GM21367 (cell line): Measurements from ENCODE around the gene C6orf118.

Source experiments
- ATAC-seq: cut with Tn5 transposase; IDR thresholded peaks from one replicate; pipeline ENCODE4 v1.9.1; 2021; ENCODE audit not compliant: unreplicated experiment

The C6orf118 gene

DNA sequence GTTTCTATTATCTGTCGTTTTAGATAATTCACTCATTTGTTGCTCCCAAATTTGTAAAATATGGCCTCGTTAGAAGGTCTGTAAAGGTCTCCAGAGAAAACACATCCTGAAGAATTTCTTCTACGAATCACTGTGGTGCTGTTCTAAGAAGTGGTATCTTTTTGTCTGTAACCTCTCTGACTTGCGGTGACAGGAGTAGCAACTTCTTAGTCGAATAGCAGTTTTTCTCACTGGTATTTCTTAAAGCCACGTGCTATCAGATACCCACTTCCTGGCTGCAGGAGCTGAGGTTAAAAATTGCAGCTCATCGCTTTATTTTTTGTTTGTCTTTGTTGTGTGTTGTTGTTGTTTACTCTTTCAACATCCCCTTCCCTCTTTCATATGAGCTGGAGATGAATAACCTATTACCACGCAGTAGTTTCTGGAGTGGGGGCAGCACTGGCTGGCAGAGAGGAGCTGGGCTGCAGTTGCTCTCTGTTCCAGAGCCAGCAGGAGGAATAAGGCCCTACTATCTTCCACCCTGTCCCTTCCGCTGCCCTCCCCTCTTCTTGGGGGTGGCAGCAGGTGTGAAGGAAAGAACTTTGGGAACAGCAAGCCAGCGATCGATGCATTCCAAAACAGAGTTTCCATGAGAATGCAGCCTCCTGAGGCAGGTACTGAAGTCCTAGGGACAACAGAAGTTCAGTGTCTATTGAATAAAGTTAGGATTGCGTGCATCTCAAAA is 64.7 kb downstream of the C6orf118 start:
- no peak for ATAC-seq

DNA sequence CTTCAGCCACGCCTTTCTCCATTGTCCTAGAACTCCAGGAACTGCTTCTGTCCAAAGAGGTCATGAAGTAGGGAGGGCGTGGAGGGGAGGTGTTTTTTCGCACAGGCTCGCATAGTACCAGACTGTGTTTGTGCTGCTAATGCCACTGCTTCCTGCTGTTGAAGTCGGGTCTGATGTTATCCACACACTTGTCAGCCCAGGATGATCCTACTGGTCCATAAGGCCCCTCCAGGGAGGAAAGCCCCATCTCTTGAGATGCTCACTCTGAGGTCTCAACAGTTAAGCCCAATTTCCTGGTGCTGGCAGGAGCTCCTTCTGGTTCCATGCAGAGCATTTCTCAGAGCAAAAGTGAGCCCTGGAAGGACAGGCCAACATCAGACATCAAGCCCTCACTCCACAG is 65.6 kb downstream of the C6orf118 start:
- no peak for ATAC-seq

DNA sequence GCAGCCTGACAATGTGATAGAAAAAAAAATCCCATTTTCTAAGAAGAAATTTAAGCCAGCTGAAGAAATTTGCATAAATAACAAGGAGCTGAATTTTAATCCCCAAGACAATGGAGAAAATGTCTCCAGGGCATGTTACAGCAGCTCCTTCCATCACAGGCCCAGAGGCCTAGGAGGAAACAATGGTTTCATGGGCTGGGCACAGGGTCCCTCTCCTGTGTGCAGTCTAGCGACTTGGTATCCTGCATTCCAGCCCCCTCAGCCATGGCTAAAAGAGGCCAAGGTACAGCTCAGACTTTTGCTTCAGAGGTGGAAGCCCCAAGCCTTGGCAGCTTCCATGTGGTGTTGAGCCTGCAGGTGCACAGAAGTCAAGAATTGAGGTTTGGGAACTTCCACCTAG is 73.1 kb downstream of the C6orf118 start:
- no peak for ATAC-seq

DNA sequence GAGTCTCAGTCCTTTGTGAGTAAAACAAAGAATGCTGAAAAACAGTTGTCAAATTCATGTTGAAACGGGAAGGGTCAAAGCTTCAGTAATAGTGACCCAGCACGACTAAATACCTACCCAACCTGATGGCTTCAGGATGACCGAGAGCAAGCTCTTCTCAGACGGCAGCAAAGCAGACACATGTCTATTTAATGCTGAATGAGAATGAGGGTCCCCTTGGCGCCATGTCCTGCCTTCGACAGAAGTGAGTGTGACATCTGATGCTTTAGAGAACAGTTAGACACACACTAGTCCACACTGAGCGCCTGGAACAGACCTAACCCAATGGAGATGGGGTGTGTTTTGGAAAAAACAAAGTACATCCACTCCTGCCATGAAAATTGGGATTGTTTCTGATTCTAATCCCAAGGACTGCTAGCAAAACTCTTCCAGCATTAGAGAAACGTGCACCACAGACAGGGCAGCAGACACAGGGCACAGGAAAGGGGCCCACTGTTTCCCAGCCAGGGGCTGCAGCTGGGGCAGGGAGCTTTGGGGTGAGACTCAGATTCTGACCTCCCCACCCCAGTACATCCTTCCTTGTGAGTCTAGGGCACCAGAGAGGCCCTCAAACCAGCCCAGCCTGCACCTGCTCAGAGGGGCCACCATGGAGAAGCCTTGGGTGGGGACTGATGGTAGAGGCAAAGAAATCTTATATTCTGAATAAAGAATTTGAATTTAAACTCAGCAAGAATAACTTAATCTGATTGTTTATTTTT is 76.5 kb downstream of the C6orf118 start:
- ATAC-seq, result no peak

DNA sequence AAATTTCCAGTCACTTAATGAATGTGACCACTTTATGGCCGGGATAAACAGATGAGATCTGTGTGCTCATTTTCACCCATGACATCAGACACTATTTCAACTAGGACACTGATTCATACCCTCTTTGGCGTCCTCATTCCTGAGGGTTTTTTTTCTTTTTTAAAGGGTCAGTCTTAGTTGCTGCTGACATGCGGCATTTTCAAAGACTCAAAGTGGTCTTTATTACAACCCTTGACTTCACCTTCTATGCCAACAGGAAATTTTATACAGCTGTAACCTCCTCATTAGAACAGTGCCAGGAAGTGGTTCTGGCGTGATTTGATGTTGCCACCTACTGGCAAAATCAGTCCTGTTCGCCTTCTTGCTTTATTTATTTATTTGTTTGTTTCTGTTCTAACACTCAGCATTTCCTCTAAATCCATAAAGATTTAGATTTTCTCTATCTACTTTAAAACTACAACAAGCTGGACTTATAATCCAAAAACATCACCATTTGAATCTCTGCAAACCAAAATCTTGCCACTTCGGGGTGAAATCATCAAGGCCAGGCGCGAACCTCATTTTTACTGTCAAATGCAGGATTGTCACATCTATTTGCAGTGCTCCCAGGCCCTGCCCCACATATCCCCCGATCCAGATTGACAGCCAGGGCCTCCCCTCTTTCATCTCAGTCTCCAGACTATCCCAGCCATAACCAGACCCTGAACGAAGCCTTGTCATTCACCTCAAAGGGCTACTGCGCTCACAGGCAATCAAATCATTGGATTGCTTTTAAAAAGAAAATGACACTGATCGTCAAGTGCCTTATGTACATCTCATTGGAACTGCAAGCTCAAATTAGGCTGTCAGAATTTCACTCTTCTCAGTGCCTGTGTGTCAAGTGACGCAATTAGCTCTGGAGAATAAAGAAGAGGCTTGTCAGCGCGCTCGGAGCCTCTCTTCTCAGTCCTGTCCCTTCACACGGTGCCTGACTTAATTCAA is 77.5 kb downstream of the C6orf118 start:
- no peak for ATAC-seq

DNA sequence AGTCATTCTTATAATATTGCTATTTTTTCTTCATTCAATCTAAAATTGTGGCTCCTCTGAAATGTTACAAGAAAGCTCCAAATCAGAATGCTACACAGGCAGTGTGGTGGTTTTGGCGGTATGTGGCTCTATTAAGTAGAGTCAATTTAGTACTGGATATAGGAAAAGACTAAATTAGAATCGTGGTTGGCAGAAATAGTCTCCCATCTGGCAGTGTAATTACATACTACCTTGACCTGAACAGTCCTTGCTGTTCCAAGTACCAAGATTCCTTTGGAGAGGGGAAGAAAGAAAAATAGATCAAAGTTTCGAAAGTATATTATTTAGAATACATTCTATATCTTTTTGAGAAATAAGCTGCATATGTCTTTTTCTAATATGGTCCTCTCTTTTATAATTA is 78.2 kb downstream of the C6orf118 start:
- ATAC-seq, result no peak
